ENCODE data around the gene UBE2H. TPM values are rescaled to one million over a fixed set of nuclear protein-coding genes. Genes with fewer than 3 reads are reported as not detected.

UBE2H gene
- total RNA-seq, 4 donors from 2014 or later = 31.0 to 131 (median 53.3) TPM

DNA sequence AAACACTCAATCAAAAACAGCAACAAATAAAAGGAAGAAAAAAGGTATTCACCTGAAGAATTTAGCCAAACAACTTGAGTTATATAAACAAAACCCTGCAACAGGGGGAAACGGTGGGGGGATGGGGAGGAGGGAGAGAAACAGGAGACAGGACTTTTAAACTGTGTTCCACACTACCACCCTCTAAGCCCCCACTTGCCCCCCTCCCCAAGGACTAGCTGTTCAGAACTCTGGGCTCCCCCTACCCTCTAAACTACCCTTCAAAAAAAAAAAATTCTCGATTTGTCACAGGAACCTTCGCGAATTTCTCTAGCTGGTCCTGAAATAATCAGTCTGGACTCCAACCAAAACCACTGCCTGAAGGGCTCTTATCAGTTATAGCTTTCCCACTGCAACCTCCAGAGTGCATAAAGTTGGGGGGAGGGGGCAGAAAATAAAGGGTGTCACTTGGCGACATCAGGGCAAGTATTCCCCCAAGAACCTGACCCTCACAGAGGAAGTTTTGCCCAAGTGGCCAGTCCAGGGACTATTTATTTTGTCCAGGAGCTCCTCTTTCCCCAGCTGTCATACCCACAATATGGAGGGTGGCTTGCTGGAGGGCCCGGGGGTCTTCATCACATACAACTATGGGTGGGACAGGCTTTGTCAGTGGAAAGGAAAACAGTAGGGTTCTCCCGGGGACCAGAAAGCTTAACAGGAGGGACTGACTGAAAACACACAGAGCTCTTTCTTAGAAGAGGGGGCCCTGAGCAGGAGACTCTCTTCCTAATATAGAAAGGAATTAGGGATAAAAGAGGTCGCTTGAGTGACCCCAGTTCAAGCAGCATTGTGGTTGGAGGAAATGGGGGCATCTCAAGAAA, 1.3 kb downstream of the UBE2H start:
- Histone ChIP-seq H3K4me1 (peaks cover 10 to 51% (median 39%) of the 10 kb centered on the region in 4 donors), H3K27ac (peak overlapping the region; percentile 95 to 99 (median 98)), H3K4me3 (peak overlapping the region; percentile 65 to 98 (median 86)), H3K27me3 (no peaks in the 10 kb centered on the region), H3K9me3 (no peaks in the 10 kb centered on the region), H3K36me3 (no peaks in the 10 kb centered on the region)
- intact Hi-C loops (cut with DNase I; ENCODE audit: low total_unique reads) = no loop called here
- TF ChIP-seq, protein P1, sequence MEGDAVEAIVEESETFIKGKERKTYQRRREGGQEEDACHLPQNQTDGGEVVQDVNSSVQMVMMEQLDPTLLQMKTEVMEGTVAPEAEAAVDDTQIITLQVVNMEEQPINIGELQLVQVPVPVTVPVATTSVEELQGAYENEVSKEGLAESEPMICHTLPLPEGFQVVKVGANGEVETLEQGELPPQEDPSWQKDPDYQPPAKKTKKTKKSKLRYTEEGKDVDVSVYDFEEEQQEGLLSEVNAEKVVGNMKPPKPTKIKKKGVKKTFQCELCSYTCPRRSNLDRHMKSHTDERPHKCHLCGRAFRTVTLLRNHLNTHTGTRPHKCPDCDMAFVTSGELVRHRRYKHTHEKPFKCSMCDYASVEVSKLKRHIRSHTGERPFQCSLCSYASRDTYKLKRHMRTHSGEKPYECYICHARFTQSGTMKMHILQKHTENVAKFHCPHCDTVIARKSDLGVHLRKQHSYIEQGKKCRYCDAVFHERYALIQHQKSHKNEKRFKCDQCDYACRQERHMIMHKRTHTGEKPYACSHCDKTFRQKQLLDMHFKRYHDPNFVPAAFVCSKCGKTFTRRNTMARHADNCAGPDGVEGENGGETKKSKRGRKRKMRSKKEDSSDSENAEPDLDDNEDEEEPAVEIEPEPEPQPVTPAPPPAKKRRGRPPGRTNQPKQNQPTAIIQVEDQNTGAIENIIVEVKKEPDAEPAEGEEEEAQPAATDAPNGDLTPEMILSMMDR (IDR thresholded peaks at IDR 0.05) = peak in 3 of 5 experiments; percentile 4 to 31 (median 20)
- TF ChIP-seq POLR2A (IDR thresholded peaks at IDR 0.05) = no peak
- WGBS, 2 donors (ENCODE audit: low coverage in 1 of 2) = 1 to 5% methylated on average over 3 to 8 of the region's 8 CpGs
- in situ Hi-C loops (cut with MboI; ENCODE audit: low pct_ligation_motif_present in 1 of 4, low pct_unique_long_range_greater_than_20kb in 1 of 4, low sequenced_read_pairs in 3 of 4) = no loop called here
- DNase-seq = peak; percentile 24

DNA sequence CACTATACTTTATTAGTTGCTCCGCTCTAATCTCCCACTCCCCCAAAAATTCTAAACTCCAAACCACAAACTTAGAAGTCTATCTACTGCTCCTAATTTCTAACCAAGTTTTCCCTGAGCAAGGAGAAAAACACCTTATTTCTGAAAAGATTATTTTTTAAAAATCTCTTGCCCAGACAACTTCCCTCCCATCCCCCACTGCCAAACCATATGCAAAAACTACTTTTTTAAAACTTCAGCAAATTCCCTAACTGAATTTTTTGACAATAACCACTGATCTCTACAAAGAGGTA, 1.9 kb downstream of the UBE2H start:
- TF ChIP-seq POLR2AphosphoS5 (IDR thresholded peaks at IDR 0.05) (no peak), POLR2A (IDR thresholded peaks at IDR 0.05) (no peak), EP300 (IDR thresholded peaks at IDR 0.05; ENCODE audit: low read depth) (no peak)
- TF ChIP-seq, protein P1 (IDR thresholded peaks at IDR 0.05) = no peak
- H3K27ac ChIP-seq = peak overlapping the region; percentile 95 to 99 (median 98)
- 9% methylated on average over 1 of the region's 1 CpG for WGBS, 2 donors (ENCODE audit: low coverage in 1 of 2)
- in situ Hi-C loops (cut with MboI; ENCODE audit: low pct_ligation_motif_present in 1 of 4, low pct_unique_long_range_greater_than_20kb in 1 of 4, low sequenced_read_pairs in 3 of 4) = no loop called here
- H3K4me1 ChIP-seq = peaks cover 10 to 52% (median 39%) of the 10 kb centered on the region in 4 donors
- intact Hi-C loops (cut with DNase I; ENCODE audit: low total_unique reads) = no loop called here
- no peaks in the 10 kb centered on the region for H3K27me3 ChIP-seq
- no peaks in the 10 kb centered on the region for H3K36me3 ChIP-seq
- H3K4me3 ChIP-seq = peak overlapping the region; percentile 65 to 98 (median 86)
- no peaks in the 10 kb centered on the region for H3K9me3 ChIP-seq
- no peak for DNase-seq

DNA sequence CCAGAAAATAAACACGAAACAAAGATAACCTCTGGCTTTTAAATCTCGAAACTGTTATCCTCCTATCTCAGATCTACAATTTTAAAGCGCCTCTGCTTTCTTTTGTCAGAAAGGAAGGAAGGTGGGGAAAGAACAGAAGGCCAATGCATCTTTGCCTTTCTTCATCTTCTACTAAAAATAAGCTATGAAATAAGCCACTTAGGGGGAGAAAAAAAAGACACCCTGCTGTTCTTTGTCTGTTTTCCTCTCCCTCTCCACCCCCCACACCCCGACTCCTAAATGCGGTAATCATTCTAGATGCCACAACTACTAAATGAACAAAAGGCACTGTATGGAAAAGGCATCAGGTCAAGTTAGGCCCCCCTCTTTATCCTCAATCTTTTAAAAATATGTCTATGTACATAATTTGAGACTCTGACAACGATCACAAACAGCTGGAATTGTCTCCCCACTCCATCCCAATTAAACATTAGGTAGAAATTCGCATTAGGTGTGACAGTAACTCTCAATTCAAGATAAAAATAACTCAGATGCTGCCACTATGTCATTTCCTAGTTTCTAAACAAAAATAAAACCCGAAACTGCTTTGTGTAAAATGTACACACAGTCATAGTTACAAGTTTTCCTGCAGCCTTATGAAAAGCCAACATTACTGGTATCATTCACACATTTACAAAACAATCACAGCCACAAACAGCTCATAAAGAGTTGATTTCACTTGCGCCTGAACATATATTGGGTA, 2.4 kb downstream of the UBE2H start:
- TF ChIP-seq EP300 (IDR thresholded peaks at IDR 0.05; ENCODE audit: low read depth) (no peak), POLR2AphosphoS5 (IDR thresholded peaks at IDR 0.05) (no peak), POLR2A (IDR thresholded peaks at IDR 0.05) (no peak)
- TF ChIP-seq, protein P1 (IDR thresholded peaks at IDR 0.05) = no peak
- in situ Hi-C loops (cut with MboI; ENCODE audit: low pct_ligation_motif_present in 1 of 4, low pct_unique_long_range_greater_than_20kb in 1 of 4, low sequenced_read_pairs in 3 of 4) (no loop called here), intact Hi-C loops (cut with DNase I; ENCODE audit: low total_unique reads) (no loop called here)
- H3K9me3 ChIP-seq = no peaks in the 10 kb centered on the region
- H3K4me3 ChIP-seq = peak overlapping the region; percentile 11 to 98 (median 86)
- H3K27ac ChIP-seq = peak overlapping the region; percentile 95 to 99 (median 98)
- no peaks in the 10 kb centered on the region for H3K27me3 ChIP-seq
- DNase-seq = no peak
- H3K4me1 ChIP-seq = peaks cover 10 to 52% (median 39%) of the 10 kb centered on the region in 4 donors
- H3K36me3 ChIP-seq = no peaks in the 10 kb centered on the region
- WGBS, 2 donors (ENCODE audit: low coverage in 1 of 2) = 5% methylated on average over 9 of the region's 9 CpGs
